Hypothalamus (tissue), 51 donors: Measurements from ENCODE around the gene C12orf43.

Experiments used
- DNase-seq, 51 donors: peaks; one replicate each; lab custom pipeline; 2025; lab: John Stamatoyannopoulos, UW

The C12orf43 gene

GRCh38 chr12:121033625-121034349, 17.5 kb upstream of the C12orf43 start:
- DNase-seq = no peak

- DNase-seq = no peak
Observed at GRCh38 chr12:121030576-121031212, 14.4 kb upstream of the C12orf43 start.

DNA sequence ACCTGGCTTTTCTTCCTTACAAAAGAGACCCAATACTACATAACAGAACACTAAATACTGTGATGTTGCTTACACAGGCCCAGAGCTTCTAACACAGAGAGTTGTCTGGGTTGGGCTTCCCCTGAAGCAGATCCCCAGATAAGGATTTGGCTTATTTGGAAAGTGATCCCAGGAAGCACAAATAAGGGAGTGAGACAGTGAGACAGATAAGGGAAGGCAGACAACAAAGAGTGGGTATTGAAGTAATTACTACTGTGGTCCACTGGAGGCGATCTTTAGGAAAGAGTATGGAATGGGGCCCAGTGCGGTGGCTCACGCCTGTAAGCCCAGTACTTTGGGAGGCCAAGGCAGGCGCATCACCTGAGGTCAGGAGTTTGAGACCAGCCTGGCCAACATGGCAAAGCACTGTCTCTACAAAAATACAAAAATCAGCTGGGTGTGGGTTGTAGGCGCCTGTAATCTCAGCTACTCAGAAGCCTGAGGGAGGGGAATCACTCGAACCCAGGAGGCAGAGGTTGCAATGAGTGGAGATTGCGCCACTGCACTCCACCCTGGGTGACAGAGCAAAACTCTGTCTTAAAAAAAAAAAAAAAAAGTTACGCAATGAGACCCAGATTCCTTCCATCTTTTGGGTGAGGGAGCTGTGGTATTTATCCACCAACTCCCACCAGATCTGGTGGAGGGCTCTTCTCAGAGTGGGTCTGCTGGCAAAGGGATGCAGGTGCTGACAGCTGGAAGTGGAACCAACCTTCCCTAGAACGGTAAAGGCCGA, 10.2 kb upstream of the C12orf43 start:
- DNase-seq = no peak

DNA sequence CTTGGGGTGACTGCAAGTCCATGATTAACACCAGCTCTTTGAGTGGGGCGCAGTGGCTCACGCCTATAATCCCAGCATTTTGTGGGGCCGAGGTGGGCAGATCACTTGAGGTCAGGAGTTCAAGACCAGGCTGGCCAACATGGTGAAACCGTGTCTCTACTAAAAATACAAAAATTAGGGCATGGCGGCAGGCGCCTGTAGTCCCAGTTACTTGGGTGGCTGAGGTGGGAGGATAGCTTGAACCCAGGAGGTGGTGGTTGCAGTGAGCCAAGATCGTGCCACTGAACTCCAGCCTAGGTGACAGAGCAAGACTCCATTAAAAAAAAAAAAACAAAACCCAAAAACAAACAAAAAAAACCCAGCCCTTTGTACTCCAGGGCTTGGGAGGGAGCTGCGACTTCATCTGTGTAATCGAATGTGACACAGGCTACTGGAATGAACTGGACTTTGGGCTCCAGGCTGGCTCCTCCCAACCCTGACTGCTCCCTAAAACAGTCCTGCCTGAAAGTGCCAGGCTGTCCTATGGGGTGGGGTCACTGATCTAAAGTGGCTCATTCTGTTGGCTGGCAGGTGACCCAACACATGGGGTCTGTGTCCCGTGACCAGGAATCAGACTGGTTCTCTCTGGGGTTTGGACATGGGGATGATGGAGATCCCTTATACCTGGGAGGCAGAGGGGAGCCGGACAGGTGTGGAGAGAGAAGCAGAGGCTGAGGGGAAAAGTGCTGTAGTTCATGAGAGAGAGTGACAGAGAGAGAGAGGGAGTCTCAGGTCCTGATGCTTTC, 9.3 kb upstream of the C12orf43 start:
- DNase-seq = no peak

GRCh38 chr12:121023799-121024198, 7.5 kb upstream of the C12orf43 start:
- no peak for DNase-seq

DNA sequence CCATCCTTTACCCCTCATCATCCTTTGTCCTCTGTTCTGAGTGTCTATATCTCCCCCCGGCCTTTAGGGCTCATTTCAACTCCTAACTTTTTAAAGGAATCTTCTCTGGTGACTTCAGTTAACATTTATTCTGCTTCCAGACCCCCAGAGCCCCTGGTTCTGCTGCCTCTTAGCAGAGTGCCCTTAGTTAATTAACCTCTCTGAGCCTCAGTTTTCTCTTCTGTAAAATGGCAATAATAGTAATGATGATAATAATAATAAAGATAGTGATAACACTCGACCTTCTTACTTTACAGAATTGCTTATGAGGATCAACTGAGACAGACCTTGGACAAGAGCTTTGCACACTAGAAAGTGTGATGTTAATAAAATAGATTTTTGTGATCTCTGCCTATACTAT, 6.4 kb upstream of the C12orf43 start:
- DNase-seq = no peak

DNA sequence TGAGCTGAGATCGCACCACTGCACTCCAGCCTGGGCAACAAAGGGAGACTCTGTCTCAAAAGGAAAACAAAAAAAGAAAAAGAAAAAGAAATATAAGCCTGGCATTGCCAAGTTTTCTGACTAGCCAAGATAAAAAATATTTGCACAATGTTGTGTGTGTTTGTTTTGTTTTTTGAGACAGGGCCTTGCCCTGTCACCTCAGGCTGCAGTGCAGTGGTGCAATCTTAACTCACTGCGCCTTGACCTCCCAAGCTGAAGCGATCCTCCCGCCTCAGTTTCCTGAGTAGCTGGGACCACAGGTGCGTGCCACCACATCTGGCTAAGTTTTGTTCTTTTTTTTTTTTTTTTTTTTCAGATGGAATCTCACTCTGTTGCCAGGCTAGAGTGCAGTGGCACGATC, 5.5 kb upstream of the C12orf43 start:
- DNase-seq = no peak

DNA sequence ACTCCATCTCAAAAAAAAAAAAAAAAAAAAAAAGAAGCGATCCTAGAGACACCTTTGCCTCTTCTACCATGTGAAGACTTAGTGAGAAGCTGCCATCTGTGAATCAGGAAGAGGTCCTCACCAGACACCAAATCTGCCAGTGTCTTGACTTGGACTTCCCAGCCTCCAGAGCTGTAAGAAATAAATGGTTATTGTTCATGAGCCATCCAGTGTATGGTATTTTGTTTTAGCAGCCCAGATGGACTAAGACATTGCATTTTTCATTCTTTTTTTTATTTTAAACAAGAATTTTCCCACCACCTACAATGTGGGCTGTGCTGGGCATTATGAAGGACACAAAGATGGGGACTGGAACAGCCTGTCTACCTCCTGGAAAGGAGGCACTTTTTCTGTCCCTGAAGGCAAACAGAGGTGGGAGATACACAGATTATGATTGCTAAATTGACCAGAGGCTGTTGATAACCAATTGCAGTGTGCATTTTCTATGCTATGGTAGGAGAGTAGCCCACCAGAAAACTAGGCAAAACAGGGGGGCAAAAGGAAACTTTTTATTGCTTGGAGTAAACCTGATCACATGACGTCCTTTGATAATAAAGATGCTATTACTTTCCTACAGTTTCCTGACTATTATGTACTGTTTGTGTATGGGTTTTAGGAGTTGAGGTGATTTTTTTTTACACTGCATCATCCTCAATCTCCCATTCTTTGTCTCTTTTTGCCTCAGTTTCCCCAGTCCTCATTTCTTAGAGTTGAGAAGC, 2.8 kb upstream of the C12orf43 start:
- DNase-seq = no peak

- no peak for DNase-seq
Observed at GRCh38 chr12:121017966-121018491, 1.7 kb upstream of the C12orf43 start.

DNA sequence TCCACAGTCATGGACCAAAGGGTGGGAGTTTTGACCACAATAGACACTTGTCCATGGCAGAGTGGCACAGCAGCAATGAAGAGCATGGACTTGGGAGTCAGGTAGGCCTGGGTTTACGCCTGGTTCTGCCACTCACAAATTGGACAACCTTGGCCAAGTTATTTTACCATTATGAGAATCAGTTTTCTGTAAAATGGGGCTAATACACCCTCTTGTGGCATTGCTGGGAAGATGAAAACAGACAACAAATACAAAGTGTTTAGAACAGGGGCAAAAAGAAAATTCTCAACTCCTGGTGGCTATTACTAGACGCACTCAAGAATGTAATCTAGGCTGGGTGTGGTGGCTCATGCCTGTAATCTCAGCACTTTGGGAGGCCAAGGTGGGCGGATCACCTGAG, 2.6 kb downstream of the C12orf43 start:
- DNase-seq = no peak

DNA sequence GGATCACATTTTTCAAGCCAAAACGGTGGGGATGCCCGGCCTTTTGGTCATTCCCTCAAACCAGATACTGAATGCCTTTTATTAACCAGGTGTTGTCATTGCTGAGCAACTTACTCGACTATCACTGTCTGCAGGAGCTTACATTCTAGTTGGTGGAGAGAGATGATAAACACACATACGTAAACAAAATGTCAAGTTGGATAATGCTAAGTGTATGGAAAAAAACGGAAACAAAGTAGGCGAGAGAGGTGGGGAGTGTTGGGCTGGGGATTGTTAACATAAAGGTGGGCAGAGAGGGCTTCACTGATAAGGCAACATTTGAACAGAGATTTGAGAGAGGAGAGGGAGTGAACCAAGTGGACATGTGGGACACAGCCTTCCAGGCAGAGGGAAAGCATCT, 4.5 kb downstream of the C12orf43 start:
- no peak for DNase-seq

DNA sequence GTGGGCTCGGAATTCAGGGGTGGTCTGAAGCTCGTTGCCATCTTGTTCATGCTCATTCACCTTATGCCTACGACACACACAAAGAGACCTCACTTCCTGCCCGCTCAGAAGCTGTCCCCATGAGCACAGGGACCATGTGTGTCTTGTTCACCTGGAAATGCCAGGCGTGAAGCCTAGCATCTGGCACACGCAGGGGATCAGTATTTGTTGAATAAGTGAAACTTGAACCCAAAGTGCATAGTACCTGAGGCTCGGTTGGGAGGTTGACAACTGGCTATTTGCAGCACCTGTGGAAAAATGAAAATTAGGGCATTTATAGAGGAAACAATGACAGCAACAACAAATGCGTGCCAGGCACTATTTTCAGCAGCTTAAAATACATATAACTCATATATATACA, 5.4 kb downstream of the C12orf43 start:
- no peak for DNase-seq

DNA sequence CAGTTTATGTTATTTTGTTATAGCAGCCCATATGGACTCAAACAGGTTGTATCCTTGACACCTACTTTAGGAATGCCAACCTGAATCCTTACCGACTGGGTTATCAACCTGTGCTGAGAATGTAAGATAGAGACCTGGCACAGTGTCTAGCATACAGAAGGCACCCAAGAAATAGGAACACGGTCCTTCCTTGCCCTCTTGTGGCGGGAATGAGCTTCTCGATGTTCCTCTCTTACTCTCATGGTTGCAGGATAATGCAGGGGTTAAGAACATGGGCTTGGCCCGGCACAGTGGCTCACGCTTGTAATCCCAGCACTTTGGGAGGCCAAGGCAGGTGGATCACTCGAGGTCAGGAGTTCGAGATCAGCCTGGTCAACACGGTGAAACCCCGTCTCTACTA, 6.5 kb downstream of the C12orf43 start:
- peak in 5 of 51 donors; percentile 2 to 29 (median 10) for DNase-seq

- no peak for DNase-seq
Observed at GRCh38 chr12:121008347-121009098, 7.8 kb downstream of the C12orf43 start.

- peak in 9 of 51 donors; percentile 2 to 19 (median 6) for DNase-seq
Observed at GRCh38 chr12:121005346-121005815, 10.9 kb downstream of the C12orf43 start.

GRCh38 chr12:121004253-121004815, 12.0 kb downstream of the C12orf43 start:
- no peak for DNase-seq

DNA sequence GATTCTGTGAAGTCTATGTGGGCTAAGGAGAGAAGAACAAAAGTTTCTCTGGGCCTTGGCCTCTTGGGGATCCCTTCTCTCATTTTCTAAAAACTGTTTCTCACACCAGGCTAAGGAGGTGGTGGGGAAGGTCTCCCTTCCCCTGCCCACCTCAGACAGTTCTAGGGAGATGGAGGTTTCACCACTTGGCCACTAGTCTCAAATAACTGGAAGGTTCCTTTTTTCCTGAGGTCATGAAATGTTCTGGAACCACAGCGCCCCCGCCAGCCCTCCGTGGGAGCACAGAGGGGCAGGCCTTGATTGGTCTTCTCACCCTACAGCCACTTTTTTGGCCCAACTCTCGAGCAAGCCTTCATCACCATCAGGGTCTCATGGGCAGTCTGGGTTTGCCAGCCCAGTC, 12.6 kb downstream of the C12orf43 start:
- no peak for DNase-seq

- no peak for DNase-seq
Observed at GRCh38 chr12:121001841-121002483, 14.3 kb downstream of the C12orf43 start.
